Measurements from ENCODE around the gene GET4. TPM values are rescaled to one million over a fixed set of nuclear protein-coding genes. Genes with fewer than 3 reads are reported as not detected.

GET4 gene
- total RNA-seq, 1 experiment from 2014 or later: 44.8 TPM

GRCh38 chr7:830069-830468 is 46.3 kb upstream of the GET4 start:
- no peak overlapping the region for H2AFZ ChIP-seq (ENCODE audit: low read depth, low read length, poor library complexity, severe bottlenecking)
- no peak for DNase-seq (ENCODE audit: low read depth, low spot score)
- ChIA-PET RAD21 (ENCODE audit: low non-redundant PET in 1 of 2, low total read pairs in 2 of 2, uncharacterized antibody in 2 of 2, unreplicated experiment in 2 of 2) (no interaction called here), CTCF (no interaction called here), POLR2A (no interaction called here)
- peak overlapping the region in 1 of 2 experiments; percentile 45; a peak in 2 of 4 replicates for H3K4me3 ChIP-seq (replicated peaks in 1 of 2; ENCODE audit: low read depth in 1 of 2, low read length in 2 of 2)
- H3K79me2 ChIP-seq (ENCODE audit: insufficient read depth, low read length): peaks cover 93% of the 10 kb centered on the region
- H4K20me1 ChIP-seq (ENCODE audit: insufficient read depth): no peaks in the 10 kb centered on the region
- no peak for ATAC-seq
- TF ChIP-seq CEBPB (IDR thresholded peaks at IDR 0.05; ENCODE audit: low read depth): no peak
- H3K36me3 ChIP-seq (ENCODE audit: control insufficient read depth in 1 of 2, insufficient read depth in 2 of 2, low read length in 2 of 2): peaks cover 0 to 5% of the 10 kb centered on the region in 2 experiments; a peak in 1 of 4 replicates
- BruUV-seq (replicated peaks): no TSS peak
- H3K9ac ChIP-seq (ENCODE audit: low read length): peak overlapping the region; percentile 75
- H3K4me1 ChIP-seq (ENCODE audit: control insufficient read depth in 1 of 2, insufficient read depth in 2 of 2, low read length in 2 of 2): peaks cover 46 to 66% of the 10 kb centered on the region in 2 experiments
- intact Hi-C loops (cut with micrococcal nuclease): no loop called here
- H3K9me3 ChIP-seq (ENCODE audit: control insufficient read depth in 1 of 2, insufficient read depth in 1 of 2, low read depth in 1 of 2, low read length in 2 of 2): no peaks in the 10 kb centered on the region
- no peaks in the 10 kb centered on the region for H3K9me2 ChIP-seq (ENCODE audit: insufficient read depth)
- no peaks in the 10 kb centered on the region for H3K27me3 ChIP-seq (ENCODE audit: insufficient read depth, low read length)
- H3K27ac ChIP-seq (ENCODE audit: low read depth, low read length): peak overlapping the region; percentile 98
- peak overlapping the region; percentile 90 for H3K4me2 ChIP-seq (ENCODE audit: low read length)

DNA sequence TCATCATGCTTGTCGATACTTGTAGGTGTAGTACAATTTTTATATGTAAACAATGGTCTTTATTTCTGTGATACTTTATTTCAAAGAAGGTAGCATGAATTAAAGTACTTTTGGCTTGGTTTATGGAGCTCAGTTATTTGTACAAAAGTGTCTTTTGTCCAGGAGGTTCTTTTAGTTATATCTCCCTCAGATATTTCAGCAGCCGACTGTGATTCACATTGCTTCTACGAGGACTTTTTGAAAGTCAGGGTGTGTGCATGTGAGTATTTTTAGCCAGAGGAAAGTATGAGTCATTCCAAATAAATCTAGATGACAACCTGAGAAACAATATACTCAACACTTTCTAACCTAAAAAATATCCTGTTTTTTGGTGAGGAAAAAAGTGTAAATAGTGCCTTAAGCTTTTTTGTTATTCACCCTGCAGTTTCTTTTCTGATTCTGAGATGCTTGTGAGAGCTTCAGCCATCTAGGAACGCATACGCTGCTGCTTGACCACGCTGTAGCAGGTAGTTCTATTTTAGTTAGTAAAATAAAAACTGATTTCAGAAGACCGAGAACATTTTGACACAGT is 44.7 kb upstream of the GET4 start:
- Histone ChIP-seq H3K4me2 (ENCODE audit: low read length) (peak overlapping the region; percentile 90), H3K9me2 (ENCODE audit: insufficient read depth) (no peaks in the 10 kb centered on the region), H3K27me3 (ENCODE audit: insufficient read depth, low read length) (no peaks in the 10 kb centered on the region), H3K79me2 (ENCODE audit: insufficient read depth, low read length) (peaks cover 93% of the 10 kb centered on the region), H3K4me3 (replicated peaks in 1 of 2; ENCODE audit: low read depth in 1 of 2, low read length in 2 of 2) (peak overlapping the region; percentile 31 to 45), H3K9me3 (ENCODE audit: control insufficient read depth in 1 of 2, insufficient read depth in 1 of 2, low read depth in 1 of 2, low read length in 2 of 2) (no peaks in the 10 kb centered on the region), H3K36me3 (ENCODE audit: control insufficient read depth in 1 of 2, insufficient read depth in 2 of 2, low read length in 2 of 2) (peaks cover 0 to 11% of the 10 kb centered on the region in 2 experiments; a peak in 1 of 4 replicates), H2AFZ (ENCODE audit: low read depth, low read length, poor library complexity, severe bottlenecking) (no peak overlapping the region), H3K27ac (ENCODE audit: low read depth, low read length) (peak overlapping the region; percentile 98), H4K20me1 (ENCODE audit: insufficient read depth) (no peaks in the 10 kb centered on the region), H3K4me1 (ENCODE audit: control insufficient read depth in 1 of 2, insufficient read depth in 2 of 2, low read length in 2 of 2) (peaks cover 46 to 80% of the 10 kb centered on the region in 2 experiments), H3K9ac (ENCODE audit: low read length) (peak overlapping the region; percentile 75)
- ATAC-seq (peak; percentile 59), DNase-seq (ENCODE audit: low read depth, low spot score) (peak; percentile 83)
- ChIA-PET POLR2A (interaction anchor here (0.9 to 1.3 kb wide), 2 partner anchors 9 to 15 kb away, joined by 4 to 6 read pairs; no protein-coding TSS in a partner anchor), RAD21 (ENCODE audit: low non-redundant PET in 1 of 2, low total read pairs in 2 of 2, uncharacterized antibody in 2 of 2, unreplicated experiment in 2 of 2) (interaction anchor here in 1 of 2 experiments (1.0 kb wide), 1 partner anchor 19 kb away, joined by 3 read pairs; no protein-coding TSS in a partner anchor), CTCF (interaction anchor here (1.7 kb wide), 1 partner anchor 42 kb away, joined by 5 read pairs; no protein-coding TSS in a partner anchor)
- TF ChIP-seq POLR2AphosphoS5 (IDR thresholded peaks at IDR 0.05; ENCODE audit: low read depth, low read length): peak; percentile 63; the same call in 1 of the 2 replicates
- TF ChIP-seq, protein P1, sequence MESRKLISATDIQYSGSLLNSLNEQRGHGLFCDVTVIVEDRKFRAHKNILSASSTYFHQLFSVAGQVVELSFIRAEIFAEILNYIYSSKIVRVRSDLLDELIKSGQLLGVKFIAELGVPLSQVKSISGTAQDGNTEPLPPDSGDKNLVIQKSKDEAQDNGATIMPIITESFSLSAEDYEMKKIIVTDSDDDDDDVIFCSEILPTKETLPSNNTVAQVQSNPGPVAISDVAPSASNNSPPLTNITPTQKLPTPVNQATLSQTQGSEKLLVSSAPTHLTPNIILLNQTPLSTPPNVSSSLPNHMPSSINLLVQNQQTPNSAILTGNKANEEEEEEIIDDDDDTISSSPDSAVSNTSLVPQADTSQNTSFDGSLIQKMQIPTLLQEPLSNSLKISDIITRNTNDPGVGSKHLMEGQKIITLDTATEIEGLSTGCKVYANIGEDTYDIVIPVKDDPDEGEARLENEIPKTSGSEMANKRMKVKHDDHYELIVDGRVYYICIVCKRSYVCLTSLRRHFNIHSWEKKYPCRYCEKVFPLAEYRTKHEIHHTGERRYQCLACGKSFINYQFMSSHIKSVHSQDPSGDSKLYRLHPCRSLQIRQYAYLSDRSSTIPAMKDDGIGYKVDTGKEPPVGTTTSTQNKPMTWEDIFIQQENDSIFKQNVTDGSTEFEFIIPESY (IDR thresholded peaks at IDR 0.05; ENCODE audit: extremely low read depth, insufficient replicate concordance, low read length): peak; percentile 13
- no peak for TF ChIP-seq ZFX (IDR thresholded peaks at IDR 0.05)
- intact Hi-C loops (cut with micrococcal nuclease): no loop called here
- no TSS peak for BruUV-seq (replicated peaks)
